Smooth muscle cell (in vitro differentiated cells): ENCODE data around the gene TCF23. TPM values are rescaled to one million over a fixed set of nuclear protein-coding genes. Genes with fewer than 3 reads are reported as not detected.

Experiments
- DNase-seq: peaks from one replicate; lab custom pipeline; 2025; ENCODE audit not compliant: unreplicated experiment; lab: John Stamatoyannopoulos, UW
- H2AFZ ChIP-seq: fragments of 200-600 bp; sonication (generic); 2 replicates; pipeline ENCODE4 v1.6.0; 2016; ENCODE audit warnings: antibody characterized with exemption, low read depth, mild to moderate bottlenecking
- H3F3A ChIP-seq: fragments of 200-600 bp; sonication (generic); 2 replicates; pipeline ENCODE4 v1.6.0; 2017; ENCODE audit warnings: antibody characterized with exemption, low read depth
- H3K27ac ChIP-seq: fragments of 200-600 bp; sonication (generic); 2 replicates; pipeline ENCODE4 v1.5.1; 2016; ENCODE audit warnings: low read depth, mild to moderate bottlenecking
- H3K27me3 ChIP-seq: fragments of 200-600 bp; sonication (generic); 2 replicates; pipeline ENCODE4 v1.6.1; 2016; ENCODE audit warnings: low read depth, mild to moderate bottlenecking
- H3K36me3 ChIP-seq: fragments of 200-600 bp; sonication (generic); 2 replicates; pipeline ENCODE4 v1.5.1; 2016; ENCODE audit warnings: low read depth
- H3K4me1 ChIP-seq: fragments of 200-600 bp; sonication (generic); 2 replicates; pipeline ENCODE4 v1.5.1; 2016; ENCODE audit warnings: low read depth
- H3K4me2 ChIP-seq: fragments of 200-600 bp; sonication (generic); 2 replicates; pipeline ENCODE4 v1.6.0; 2016; ENCODE audit warnings: mild to moderate bottlenecking
- H3K4me3 ChIP-seq: fragments of 200-600 bp; sonication (generic); 2 replicates; pipeline ENCODE4 v1.5.1; 2016; ENCODE audit warnings: mild to moderate bottlenecking
- H3K79me2 ChIP-seq: fragments of 200-600 bp; sonication (generic); 2 replicates; pipeline ENCODE4 v1.6.0; 2016; ENCODE audit warnings: low read depth, mild to moderate bottlenecking
- H3K9ac ChIP-seq: fragments of 200-600 bp; sonication (generic); 2 replicates; pipeline ENCODE4 v1.6.0; 2016; ENCODE audit warnings: low read depth
- H3K9me3 ChIP-seq: fragments of 200-600 bp; sonication (generic); replicated peaks from 2 replicates; pipeline ENCODE4 v1.5.1; 2016; ENCODE audit warnings: low read depth
- H4K20me1 ChIP-seq: fragments of 200-600 bp; sonication (generic); 2 replicates; pipeline ENCODE4 v1.6.0; 2016; ENCODE audit warnings: low read depth
- WGBS: methylation state at CpG from one replicate; pipeline ENCODE4 v1.1.7; 2016; ENCODE audit warnings: low lambda C conversion rate; 5-methylcytosine and 5-hydroxymethylcytosine counted together
- polyA plus RNA-seq: library from polyadenylated mRNA; unstranded; fragments of >200 nt; fragmentation: Nextera tagmentation; extraction: Ambion mirVana; gene quantifications from 2 replicates; pipeline ENCODE4 v1.2.1, GENCODE V29; 2016
- total RNA-seq: library from RNA; depleted of rRNA; stranded (reverse); fragments of >200 nt; gene quantifications from 2 replicates; pipeline ENCODE4 v1.2.3, GENCODE V29; 2014
- TF ChIP-seq, protein P1 (sequence below): fragments of 200-600 bp; sonication (generic); IDR thresholded peaks from 2 replicates; pipeline ENCODE4 v1.5.1; 2017; ENCODE audit warnings: borderline replicate concordance, mild to moderate bottlenecking, antibody characterized with exemption; ENCODE audit not compliant: insufficient read depth, poor library complexity, severe bottlenecking

Gene TCF23
- total and polyA plus RNA-seq, 2 experiments from 2014 or later, result not detected

DNA sequence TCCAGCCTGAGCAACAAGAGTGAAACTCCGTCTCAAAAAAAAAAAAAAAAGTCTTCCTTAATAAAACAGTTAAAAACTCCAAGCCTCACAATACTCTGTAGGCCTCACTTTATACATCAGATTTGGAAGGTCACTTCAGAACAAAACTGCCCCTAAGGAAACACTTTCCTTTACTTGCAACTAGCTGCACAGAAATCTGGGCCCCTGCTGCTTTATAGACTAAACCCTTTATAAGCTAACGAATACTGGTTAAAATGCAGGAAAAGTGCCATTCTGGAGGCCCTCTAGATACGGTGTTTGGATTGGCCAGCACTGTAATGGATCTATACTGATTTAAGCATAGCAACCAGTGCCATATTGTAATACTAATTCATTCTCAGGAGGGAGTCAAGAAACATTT is 23.7 kb upstream of the TCF23 start:
- no peaks in the 10 kb centered on the region for H3F3A ChIP-seq
- H3K4me3 ChIP-seq, result no peak overlapping the region
- H3K9me3 ChIP-seq, result no peaks in the 10 kb centered on the region
- no peaks in the 10 kb centered on the region for H3K4me1 ChIP-seq
- H4K20me1 ChIP-seq, result no peaks in the 10 kb centered on the region
- H3K36me3 ChIP-seq, result no peaks in the 10 kb centered on the region
- 87% methylated on average over 3 of the region's 3 CpGs for WGBS
- H3K79me2 ChIP-seq, result no peaks in the 10 kb centered on the region
- no peak overlapping the region for H3K4me2 ChIP-seq
- DNase-seq, result no peak
- H2AFZ ChIP-seq, result no peak overlapping the region
- H3K27me3 ChIP-seq, result peaks cover 33% of the 10 kb centered on the region
- TF ChIP-seq, protein P1, sequence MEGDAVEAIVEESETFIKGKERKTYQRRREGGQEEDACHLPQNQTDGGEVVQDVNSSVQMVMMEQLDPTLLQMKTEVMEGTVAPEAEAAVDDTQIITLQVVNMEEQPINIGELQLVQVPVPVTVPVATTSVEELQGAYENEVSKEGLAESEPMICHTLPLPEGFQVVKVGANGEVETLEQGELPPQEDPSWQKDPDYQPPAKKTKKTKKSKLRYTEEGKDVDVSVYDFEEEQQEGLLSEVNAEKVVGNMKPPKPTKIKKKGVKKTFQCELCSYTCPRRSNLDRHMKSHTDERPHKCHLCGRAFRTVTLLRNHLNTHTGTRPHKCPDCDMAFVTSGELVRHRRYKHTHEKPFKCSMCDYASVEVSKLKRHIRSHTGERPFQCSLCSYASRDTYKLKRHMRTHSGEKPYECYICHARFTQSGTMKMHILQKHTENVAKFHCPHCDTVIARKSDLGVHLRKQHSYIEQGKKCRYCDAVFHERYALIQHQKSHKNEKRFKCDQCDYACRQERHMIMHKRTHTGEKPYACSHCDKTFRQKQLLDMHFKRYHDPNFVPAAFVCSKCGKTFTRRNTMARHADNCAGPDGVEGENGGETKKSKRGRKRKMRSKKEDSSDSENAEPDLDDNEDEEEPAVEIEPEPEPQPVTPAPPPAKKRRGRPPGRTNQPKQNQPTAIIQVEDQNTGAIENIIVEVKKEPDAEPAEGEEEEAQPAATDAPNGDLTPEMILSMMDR, result no peak
- H3K27ac ChIP-seq, result no peak overlapping the region
- no peak overlapping the region for H3K9ac ChIP-seq

DNA sequence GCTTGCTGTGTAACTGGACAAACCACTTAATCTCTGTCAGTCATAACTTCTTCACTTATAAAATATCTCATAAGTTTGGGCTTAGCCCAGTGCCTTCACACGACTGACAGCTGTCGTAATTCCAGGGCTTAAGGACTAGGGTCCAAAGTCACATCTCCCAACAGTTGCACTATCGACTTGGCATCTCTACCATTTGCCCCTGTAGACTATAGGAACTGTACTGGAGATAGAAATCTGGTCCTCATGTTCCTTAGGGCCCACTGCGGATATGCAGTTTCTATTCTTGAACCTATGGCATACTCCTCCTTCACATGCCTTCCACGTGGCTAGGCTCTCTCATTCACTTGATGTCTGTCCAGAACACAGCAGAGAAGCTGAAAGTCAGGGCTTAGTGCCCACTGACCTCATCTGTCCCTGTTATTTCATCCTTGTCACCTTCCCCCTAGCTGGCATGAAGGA is 22.5 kb upstream of the TCF23 start:
- H3K79me2 ChIP-seq, result no peaks in the 10 kb centered on the region
- DNase-seq, result no peak
- no peaks in the 10 kb centered on the region for H3K36me3 ChIP-seq
- H3K27me3 ChIP-seq, result peaks cover 21% of the 10 kb centered on the region
- H3K9ac ChIP-seq, result no peak overlapping the region
- H3K4me3 ChIP-seq, result no peak overlapping the region
- H3K9me3 ChIP-seq, result no peaks in the 10 kb centered on the region
- no peak overlapping the region for H3K27ac ChIP-seq
- H3K4me2 ChIP-seq, result no peak overlapping the region
- H3K4me1 ChIP-seq, result no peaks in the 10 kb centered on the region
- H4K20me1 ChIP-seq, result no peaks in the 10 kb centered on the region
- 72% methylated on average over 5 of the region's 5 CpGs for WGBS
- H2AFZ ChIP-seq, result no peak overlapping the region
- no peaks in the 10 kb centered on the region for H3F3A ChIP-seq
- TF ChIP-seq, protein P1, result no peak

DNA sequence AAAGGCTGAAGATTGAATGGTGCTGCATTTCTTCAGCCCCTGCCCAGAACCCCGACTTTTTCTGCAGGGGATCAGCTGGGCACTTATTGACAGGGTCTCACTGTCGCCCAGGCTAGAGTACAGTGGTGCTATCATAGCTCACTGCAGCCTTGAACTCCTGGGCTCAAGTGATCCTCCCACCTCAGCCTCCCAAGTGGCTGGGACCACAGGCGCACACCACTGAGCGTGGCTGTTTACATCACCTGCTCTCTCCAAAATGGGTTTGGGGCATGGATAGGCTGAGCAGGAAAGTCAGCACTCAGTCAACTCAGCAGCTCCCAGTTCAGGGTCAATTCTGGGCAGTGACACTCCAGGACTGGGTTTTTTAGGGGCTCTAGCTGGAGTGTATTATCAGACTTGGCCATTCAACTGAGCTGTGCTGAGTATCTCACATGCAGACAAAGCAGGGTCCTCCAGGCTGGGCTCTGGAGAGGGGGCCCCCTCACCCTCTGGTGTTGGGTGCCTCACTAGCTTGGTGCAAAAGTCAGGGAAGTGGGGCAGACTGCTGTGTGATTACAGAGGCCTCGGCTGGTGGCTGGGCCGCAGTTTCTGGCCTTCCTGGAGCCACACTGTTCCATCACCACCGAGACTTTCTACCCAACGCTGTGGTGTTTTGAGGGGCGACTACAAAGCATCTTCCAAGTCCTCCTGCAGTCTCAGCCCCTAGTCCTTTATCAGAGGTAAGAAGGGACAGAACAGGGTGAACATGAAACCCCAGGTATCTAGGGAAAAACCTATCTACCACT is 20.7 kb upstream of the TCF23 start:
- Histone ChIP-seq H3K79me2 (peaks cover 7% of the 10 kb centered on the region), H2AFZ (no peak overlapping the region), H3K36me3 (no peaks in the 10 kb centered on the region), H3K4me2 (no peak overlapping the region), H3K9ac (no peak overlapping the region), H3K4me3 (no peak overlapping the region), H3K27me3 (peaks cover 3% of the 10 kb centered on the region), H3K4me1 (peaks cover under 1% of the 10 kb centered on the region), H3K27ac (no peak overlapping the region), H4K20me1 (peaks cover 11% of the 10 kb centered on the region), H3K9me3 (no peaks in the 10 kb centered on the region), H3F3A (peaks cover 4% of the 10 kb centered on the region)
- TF ChIP-seq, protein P1, result no peak
- WGBS, result 93% methylated on average over 9 of the region's 9 CpGs
- no peak for DNase-seq
